ENCODE data around the gene TOP1. TPM values are rescaled to one million over a fixed set of nuclear protein-coding genes. Genes with fewer than 3 reads are reported as not detected.

TOP1 gene
- polyA plus RNA-seq, 2 of the 4 experiments (the other 2 are of a cell fraction), result 20.8 to 70.6 TPM

DNA sequence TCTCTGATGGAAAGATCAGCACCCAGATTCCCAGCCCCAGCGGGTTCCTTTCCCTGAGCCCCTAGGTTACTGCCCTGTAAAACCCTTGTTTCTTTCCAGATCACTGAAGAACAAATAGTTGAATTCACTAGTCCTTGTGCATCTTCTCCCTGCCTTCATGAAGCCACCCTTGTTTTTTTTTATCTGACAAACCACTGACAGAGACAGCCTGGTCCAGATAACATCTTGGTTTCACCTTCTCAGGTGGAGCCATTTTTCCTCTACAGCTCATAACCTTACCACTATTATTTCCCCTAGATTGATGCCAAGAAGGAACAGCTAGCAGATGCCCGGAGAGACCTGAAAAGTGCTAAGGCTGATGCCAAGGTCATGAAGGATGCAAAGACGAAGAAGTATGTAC, 92.8 kb downstream of the TOP1 start:
- ATAC-seq (no peak), DNase-seq (ENCODE audit: low read depth in 1 of 2, low spot score in 1 of 2) (no peak), FAIRE-seq (no peak)
- ChIA-PET CTCF (interaction anchor here (1.1 to 7.3 kb wide), 8 partner anchors 12 to 158 kb away, joined by 3 to 54 read pairs (median 5); no protein-coding TSS in a partner anchor), POLR2A (no interaction called here)
- 93% methylated on average over 3 of the region's 3 CpGs for WGBS (ENCODE audit: missing lambda C conversion rate)
- TF ChIP-seq BCL3 (IDR thresholded peaks at IDR 0.05) (no peak), KDM1A (IDR thresholded peaks at IDR 0.05; ENCODE audit: low read depth) (no peak), KDM5A (IDR thresholded peaks at IDR 0.05) (no peak), PHF8 (IDR thresholded peaks at IDR 0.05; ENCODE audit: borderline replicate concordance, low read depth) (no peak), ZFP36 (IDR thresholded peaks at IDR 0.05; ENCODE audit: borderline replicate concordance, partially characterized antibody) (no peak), ZC3H11A (IDR thresholded peaks at IDR 0.05) (no peak), FOSL2 (IDR thresholded peaks at IDR 0.05) (no peak), FOSL2 (CRISPR knock-in tag; IDR thresholded peaks at IDR 0.05) (no peak), JUN (IDR thresholded peaks at IDR 0.05) (no peak), SREBF2 (IDR thresholded peaks at IDR 0.05) (no peak), ZSCAN20 (CRISPR knock-in tag; IDR thresholded peaks at IDR 0.05) (no peak), FOSB (CRISPR knock-in tag; IDR thresholded peaks at IDR 0.05) (no peak), NFE2L2 (conservative IDR thresholded peaks at IDR 0.05; ENCODE audit: low read length) (no peak), HMGXB4 (CRISPR knock-in tag; IDR thresholded peaks at IDR 0.05; ENCODE audit: borderline replicate concordance) (no peak), ATOH8 (CRISPR knock-in tag; IDR thresholded peaks at IDR 0.05; ENCODE audit: low read depth) (no peak), EHF (CRISPR knock-in tag; IDR thresholded peaks at IDR 0.05) (no peak)
- TF ChIP-seq, protein P1, sequence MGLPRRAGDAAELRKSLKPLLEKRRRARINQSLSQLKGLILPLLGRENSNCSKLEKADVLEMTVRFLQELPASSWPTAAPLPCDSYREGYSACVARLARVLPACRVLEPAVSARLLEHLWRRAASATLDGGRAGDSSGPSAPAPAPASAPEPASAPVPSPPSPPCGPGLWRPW (IDR thresholded peaks at IDR 0.05), result no peak
- peaks cover 16% of the 10 kb centered on the region; the same call in 2 of the 3 replicates for H3K4me1 ChIP-seq
- no peak overlapping the region for H3K4me3 ChIP-seq
- H3K27ac ChIP-seq, result no peak overlapping the region
- H3K4me2 ChIP-seq, result no peak overlapping the region
- H3K9me3 ChIP-seq, result no peaks in the 10 kb centered on the region

- 90% methylated on average over 6 of the region's 6 CpGs for WGBS (ENCODE audit: missing lambda C conversion rate)
- no peaks in the 10 kb centered on the region for H3K9me3 ChIP-seq
- DNase-seq (ENCODE audit: low read depth in 1 of 2, low spot score in 1 of 2) (no peak), ATAC-seq (no peak), FAIRE-seq (no peak)
- CTCF ChIA-PET, result no interaction called here
- no peak overlapping the region for H3K27ac ChIP-seq
- peaks cover 12% of the 10 kb centered on the region; the same call in 2 of the 3 replicates for H3K4me1 ChIP-seq
- H3K4me3 ChIP-seq, result no peak overlapping the region
- TF ChIP-seq CHD4 (IDR thresholded peaks at IDR 0.05; ENCODE audit: borderline replicate concordance) (no peak), HMGXB4 (CRISPR knock-in tag; IDR thresholded peaks at IDR 0.05; ENCODE audit: borderline replicate concordance) (no peak), RAD21 (conservative IDR thresholded peaks at IDR 0.05 in 1 of 2, IDR thresholded peaks at IDR 0.05 in 1 of 2) (no peak), BCL3 (IDR thresholded peaks at IDR 0.05) (no peak), CEBPB (IDR thresholded peaks at IDR 0.05) (no peak), MAFK (IDR thresholded peaks at IDR 0.05; ENCODE audit: partially characterized antibody) (no peak), FOXS1 (CRISPR knock-in tag; IDR thresholded peaks at IDR 0.05) (no peak), POLR2AphosphoS2 (conservative IDR thresholded peaks at IDR 0.05; ENCODE audit: low read length) (no peak), RFX5 (IDR thresholded peaks at IDR 0.05) (no peak), POLR2A (IDR thresholded peaks at IDR 0.05; ENCODE audit: low read length) (no peak), TP53 (CRISPR knock-in tag; IDR thresholded peaks at IDR 0.05) (no peak), KDM5A (IDR thresholded peaks at IDR 0.05) (no peak), GATA3 (IDR thresholded peaks at IDR 0.05; ENCODE audit: borderline replicate concordance) (no peak), PBX3 (IDR thresholded peaks at IDR 0.05) (no peak), SREBF2 (IDR thresholded peaks at IDR 0.05) (no peak)
- POLR2A ChIA-PET, result interaction anchor here (0.7 kb wide), 1 partner anchor 414 kb away, joined by 3 read pairs; no protein-coding TSS in a partner anchor
- no peak overlapping the region for H3K4me2 ChIP-seq
Measured at GRCh38 chr20:41123631-41124030, 95.0 kb downstream of the TOP1 start.

Data from A549 (cell line).